H1 (cell line): Measurements from ENCODE around the gene PARP1. TPM values are rescaled to one million over a fixed set of nuclear protein-coding genes. Genes with fewer than 3 reads are reported as not detected.

Experiments
- RAD21 ChIP-seq, 2 experiments: IDR thresholded peaks in 1 of 2; conservative IDR thresholded peaks in 1 of 2; 2 replicates each; pipeline ENCODE4 v1.6.1; 2011; ENCODE audit warnings: low read depth in 2 of 2, low read length in 2 of 2, improper control_type of control experiment in 1 of 2, inconsistent platforms in 1 of 2, mild to moderate bottlenecking in 1 of 2, moderate library complexity in 1 of 2
- RXRA ChIP-seq: IDR thresholded peaks from 2 replicates; pipeline ENCODE4 v1.6.1; 2011; ENCODE audit warnings: low read depth, mild to moderate bottlenecking, low read length, moderate library complexity; ENCODE audit not compliant: insufficient read depth
- polyA plus RNA-seq, 7 experiments: library from polyadenylated mRNA; depleted of rRNA in 3 of 7; stranded (reverse) in 5 of 7; unstranded in 2 of 7; fragments of >200 nt in 5 of 7; fragments of 200-250 nt in 2 of 7; gene quantifications; 1 replicate in 5 of 7; 2 replicates in 1 of 7; 4 replicates in 1 of 7; pipeline versions ENCODE4 v1.2.1 to v1.2.3, GENCODE V29; 2011 to 2013; ENCODE audit warnings: missing spikeins in 2 of 7, mixed read lengths in 2 of 7
- total RNA-seq: library from RNA; stranded (reverse); fragmentation: NEBNext Ultra II Directional; extraction: Animal tissue kit (Norgen Biotek cat#: 25700); gene quantifications from 2 replicates; pipeline ENCODE4 v1.2.1, GENCODE V29; 2021

The PARP1 gene
- total and polyA plus RNA-seq, 2 of the 8 experiments (the other 6 are each of a cell fraction or from before 2014, with no cell fraction given): 416 to 441 TPM

DNA sequence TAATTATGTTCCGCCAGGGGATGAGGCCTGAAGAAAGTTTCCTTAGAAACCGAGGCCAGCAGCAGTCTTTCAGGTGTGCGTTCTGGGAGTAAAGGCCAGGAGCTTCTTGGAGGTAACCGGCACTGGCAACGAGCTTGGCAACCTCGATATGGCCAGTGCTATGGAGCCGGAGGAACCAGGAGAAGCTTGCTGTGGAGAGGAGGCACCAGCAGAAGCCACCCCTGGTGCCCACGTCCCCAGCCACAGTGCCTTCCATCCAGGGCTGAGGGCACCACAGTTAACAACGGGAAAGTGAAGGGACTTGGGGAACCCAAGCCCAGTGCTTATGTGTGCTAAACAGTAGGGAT lies 57.4 kb downstream of the PARP1 start (continued):
- no peak for TF ChIP-seq RAD21 (IDR thresholded peaks at IDR 0.05 in 1 of 2, conservative IDR thresholded peaks at IDR 0.05 in 1 of 2; ENCODE audit: low read depth in 2 of 2, low read length in 2 of 2)
- TF ChIP-seq RXRA: no peak
